B cell (primary cell): ENCODE results near the gene AGTPBP1. TPM values are rescaled to one million over a fixed set of nuclear protein-coding genes. Genes with fewer than 3 reads are reported as not detected.

Experiments
- ATAC-seq: fragments of 200-7000 bp; cut with Tn5 transposase; one replicate; pipeline ENCODE4 v1.10.0; 2021; ENCODE audit warnings: low read depth, mild to moderate bottlenecking, moderate number of reproducible peaks, moderate library complexity
- CTCF ChIA-PET: fragments of 350-600 bp; sonication (Branson Sonifier 250); formaldehyde crosslinking; loops from one replicate; lab custom pipeline; 2021; ENCODE audit warnings: antibody characterized with exemption, inconsistent platforms; lab: Charles Lee
- POLR2A ChIA-PET: fragments of 350-600 bp; sonication (Branson Sonifier 250); formaldehyde crosslinking; loops from one replicate; lab custom pipeline; 2021; ENCODE audit warnings: antibody characterized with exemption; lab: Charles Lee
- DNase-seq: peaks from one replicate; pipeline ENCODE4 v3.0.0; 2013
- H2AFZ ChIP-seq: 2 replicates; pipeline ENCODE4 v1.6.1; 2012; ENCODE audit warnings: mild to moderate bottlenecking, low read depth, low read length; ENCODE audit not compliant: insufficient read depth, poor library complexity, severe bottlenecking
- H3K27ac ChIP-seq, 2 donors: 1 replicate in 1 of 2; 2 replicates in 1 of 2; pipeline ENCODE4 v1.5.1; 2012 to 2013; ENCODE audit warnings: low read length in 2 of 2, mild to moderate bottlenecking in 2 of 2, moderate library complexity in 1 of 2
- H3K27me3 ChIP-seq, 4 experiments: fragments of 200-600 bp in 1 of 4; sonication (generic) in 1 of 4; replicated peaks in 1 of 4; 1 replicate in 2 of 4; 2 replicates in 2 of 4; pipeline versions ENCODE4 v1.6.1 to v1.7.0; 2013 to 2016; ENCODE audit warnings: low read length in 3 of 4, mild to moderate bottlenecking in 2 of 4, mixed read lengths in 1 of 4, moderate library complexity in 1 of 4; ENCODE audit not compliant: insufficient read depth in 4 of 4, control insufficient read depth in 3 of 4; ENCODE audit errors: control extremely low read depth in 1 of 4
- H3K36me3 ChIP-seq, 2 experiments: replicated peaks in 1 of 2; 1 replicate in 1 of 2; 2 replicates in 1 of 2; pipeline versions ENCODE4 v1.6.1 to v1.7.1; 2013; ENCODE audit warnings: low read length in 1 of 2; ENCODE audit not compliant: insufficient read depth in 2 of 2, control insufficient read depth in 1 of 2; ENCODE audit errors: control extremely low read depth in 1 of 2, extremely low read depth in 1 of 2
- H3K4me1 ChIP-seq, 2 donors: fragments of 200-600 bp in 1 of 2; sonication (generic) in 1 of 2; 1 replicate in 1 of 2; 2 replicates in 1 of 2; pipeline versions ENCODE4 v1.5.1 to v1.6.1; 2013 to 2017; ENCODE audit warnings: low read length in 2 of 2; ENCODE audit not compliant: control insufficient read depth in 2 of 2, insufficient read depth in 2 of 2
- H3K4me2 ChIP-seq: replicated peaks from 2 replicates; pipeline ENCODE3; 2012; ENCODE audit warnings: mild to moderate bottlenecking, low read depth, low read length; ENCODE audit not compliant: poor library complexity, severe bottlenecking
- H3K4me3 ChIP-seq, 5 experiments: fragments of 200-600 bp in 1 of 5; sonication (generic) in 1 of 5; 1 replicate in 3 of 5; 2 replicates in 2 of 5; pipeline versions ENCODE4 v1.5.1 to v1.7.0; 2011 to 2016; ENCODE audit warnings: low read length in 4 of 5, mild to moderate bottlenecking in 4 of 5, low read depth in 2 of 5, control low read depth in 1 of 5, moderate library complexity in 1 of 5; ENCODE audit not compliant: insufficient read depth in 1 of 5; ENCODE audit errors: control extremely low read depth in 1 of 5, extremely low read depth in 1 of 5
- H3K79me2 ChIP-seq: fragments of 200-600 bp; sonication (generic); one replicate; pipeline ENCODE4 v1.6.0; 2016; ENCODE audit warnings: low read length; ENCODE audit not compliant: control insufficient read depth, insufficient read depth
- H3K9ac ChIP-seq: fragments of 200-600 bp; sonication (generic); 2 replicates; pipeline ENCODE4 v1.6.1; 2017; ENCODE audit warnings: mild to moderate bottlenecking, low read length, moderate library complexity
- H3K9me3 ChIP-seq, 3 donors: one replicate each; pipeline versions ENCODE4 v1.6.1 to v1.7.1; 2013; ENCODE audit warnings: low read length in 2 of 3; ENCODE audit not compliant: control insufficient read depth in 2 of 3, insufficient read depth in 1 of 3; ENCODE audit errors: control extremely low read depth in 1 of 3
- H4K20me1 ChIP-seq: 2 replicates; pipeline ENCODE4 v1.6.0; 2012; ENCODE audit warnings: mild to moderate bottlenecking, low read length; ENCODE audit not compliant: insufficient read depth, control insufficient read depth, poor library complexity, severe bottlenecking
- H3K27ac Mint-ChIP-seq: one replicate; pipeline ENCODE4 v1.8.0; 2021; ENCODE audit warnings: mixed read lengths
- H3K27me3 Mint-ChIP-seq: one replicate; pipeline ENCODE4 v1.8.0; 2021; ENCODE audit warnings: mixed read lengths
- H3K4me1 Mint-ChIP-seq: one replicate; pipeline ENCODE4 v1.8.0; 2021; ENCODE audit warnings: mixed read lengths
- H3K4me3 Mint-ChIP-seq: one replicate; pipeline ENCODE4 v1.8.0; 2021; ENCODE audit warnings: mixed read lengths
- H3K9me3 Mint-ChIP-seq: one replicate; pipeline ENCODE4 v1.8.0; 2022; ENCODE audit warnings: mixed read lengths; ENCODE audit not compliant: insufficient read depth
- EZH2 ChIP-seq: IDR thresholded peaks from 2 replicates; pipeline ENCODE4 v1.6.1; 2012; ENCODE audit warnings: borderline replicate concordance, low read depth, mild to moderate bottlenecking, moderate library complexity, low read length; ENCODE audit not compliant: insufficient read depth, poor library complexity, severe bottlenecking
- WGBS: methylation state at CpG from one replicate; pipeline ENCODE4 v1.1.5; 2013; ENCODE audit warnings: missing lambda C conversion rate; ENCODE audit not compliant: insufficient coverage; 5-methylcytosine and 5-hydroxymethylcytosine counted together
- intact Hi-C: fragments of 100-400 bp; cut with micrococcal nuclease; formaldehyde crosslinking; loops from one replicate; pipeline ENCODE4 v1.10.0; 2022
- polyA plus RNA-seq: library from polyadenylated mRNA; depleted of rRNA; stranded (reverse); fragments of >200 nt; gene quantifications from 2 replicates; pipeline ENCODE4 v1.2.3, GENCODE V29; 2012
- total RNA-seq, 2 donors: library from RNA; stranded (reverse); fragments of 120-200 nt in 1 of 2; gene quantifications; 1 replicate in 1 of 2; 2 replicates in 1 of 2; pipeline versions ENCODE4 v1.2.3 to v1.2.4, GENCODE V29; 2013 to 2022
- TF ChIP-seq, protein P1 (sequence below): fragments of 200-600 bp; IDR thresholded peaks from one replicate; pipeline ENCODE4 v1.8.0; 2022; ENCODE audit warnings: antibody characterized with exemption, mild to moderate bottlenecking

Gene AGTPBP1
- total and polyA plus RNA-seq, 2 donors (not counting 1 experiment from before 2014, with no cell fraction given): 7.5 to 33.1 TPM

GRCh38 chr9:85688361-85688760, 53.4 kb downstream of the AGTPBP1 start:
- H3K27me3 Mint-ChIP-seq: no peaks in the 10 kb centered on the region
- ChIA-PET POLR2A (no interaction called here), CTCF (no interaction called here)
- Histone ChIP-seq H3K79me2 (no peaks in the 10 kb centered on the region), H3K27ac (no peak overlapping the region), H4K20me1 (no peaks in the 10 kb centered on the region), H3K36me3 (no peaks in the 10 kb centered on the region), H2AFZ (no peak overlapping the region), H3K27me3 (no peaks in the 10 kb centered on the region), H3K4me3 (no peak overlapping the region), H3K9me3 (no peaks in the 10 kb centered on the region), H3K4me2 (no peak overlapping the region), H3K4me1 (no peaks in the 10 kb centered on the region), H3K9ac (no peak overlapping the region)
- H3K27ac Mint-ChIP-seq: no peak overlapping the region
- DNase-seq (no peak), ATAC-seq (no peak)
- intact Hi-C loops: no loop called here
- no peak for TF ChIP-seq EZH2
- TF ChIP-seq, protein P1, sequence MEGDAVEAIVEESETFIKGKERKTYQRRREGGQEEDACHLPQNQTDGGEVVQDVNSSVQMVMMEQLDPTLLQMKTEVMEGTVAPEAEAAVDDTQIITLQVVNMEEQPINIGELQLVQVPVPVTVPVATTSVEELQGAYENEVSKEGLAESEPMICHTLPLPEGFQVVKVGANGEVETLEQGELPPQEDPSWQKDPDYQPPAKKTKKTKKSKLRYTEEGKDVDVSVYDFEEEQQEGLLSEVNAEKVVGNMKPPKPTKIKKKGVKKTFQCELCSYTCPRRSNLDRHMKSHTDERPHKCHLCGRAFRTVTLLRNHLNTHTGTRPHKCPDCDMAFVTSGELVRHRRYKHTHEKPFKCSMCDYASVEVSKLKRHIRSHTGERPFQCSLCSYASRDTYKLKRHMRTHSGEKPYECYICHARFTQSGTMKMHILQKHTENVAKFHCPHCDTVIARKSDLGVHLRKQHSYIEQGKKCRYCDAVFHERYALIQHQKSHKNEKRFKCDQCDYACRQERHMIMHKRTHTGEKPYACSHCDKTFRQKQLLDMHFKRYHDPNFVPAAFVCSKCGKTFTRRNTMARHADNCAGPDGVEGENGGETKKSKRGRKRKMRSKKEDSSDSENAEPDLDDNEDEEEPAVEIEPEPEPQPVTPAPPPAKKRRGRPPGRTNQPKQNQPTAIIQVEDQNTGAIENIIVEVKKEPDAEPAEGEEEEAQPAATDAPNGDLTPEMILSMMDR: no peak
- H3K4me1 Mint-ChIP-seq: no peaks in the 10 kb centered on the region
- H3K9me3 Mint-ChIP-seq: no peaks in the 10 kb centered on the region
- no CpG with 5 or more reads among the region's 2 CpGs for WGBS
- H3K4me3 Mint-ChIP-seq: no peak overlapping the region

DNA sequence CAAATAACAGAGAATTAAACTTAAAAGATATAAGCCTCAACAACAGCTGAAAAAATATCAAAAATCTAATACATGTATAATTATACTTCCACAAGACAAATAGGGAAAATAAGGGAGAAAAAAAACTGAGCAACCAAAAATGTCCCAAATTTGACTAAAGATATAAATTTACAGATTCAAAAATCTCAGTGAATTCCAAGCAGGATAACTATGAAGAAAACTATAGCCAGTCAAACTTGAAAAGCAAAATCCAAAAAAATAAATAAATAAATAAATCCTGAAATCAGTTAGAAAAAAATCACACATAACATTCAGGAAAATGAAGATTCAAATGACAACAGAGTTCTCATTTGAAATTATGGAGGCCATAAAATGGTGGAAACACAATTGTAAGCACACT, 56.7 kb downstream of the AGTPBP1 start:
- H3K9me3 ChIP-seq: no peaks in the 10 kb centered on the region
- H2AFZ ChIP-seq: no peak overlapping the region
- no peaks in the 10 kb centered on the region for H4K20me1 ChIP-seq
- no peak overlapping the region for H3K9ac ChIP-seq
- peaks cover 0 to 2% of the 10 kb centered on the region in 2 experiments for H3K36me3 ChIP-seq
- no peaks in the 10 kb centered on the region for H3K27me3 Mint-ChIP-seq
- H3K27me3 ChIP-seq: no peaks in the 10 kb centered on the region
- H3K27ac Mint-ChIP-seq: no peak overlapping the region
- no peak overlapping the region for H3K4me2 ChIP-seq
- CTCF ChIA-PET: no interaction called here
- no peaks in the 10 kb centered on the region for H3K79me2 ChIP-seq
- H3K9me3 Mint-ChIP-seq: no peaks in the 10 kb centered on the region
- DNase-seq (no peak), ATAC-seq (no peak)
- intact Hi-C loops: no loop called here
- no peak overlapping the region for H3K4me3 Mint-ChIP-seq
- no peaks in the 10 kb centered on the region for H3K4me1 ChIP-seq
- H3K4me3 ChIP-seq: no peak overlapping the region
- H3K4me1 Mint-ChIP-seq: no peaks in the 10 kb centered on the region
- TF ChIP-seq EZH2: no peak
- POLR2A ChIA-PET: no interaction called here
- H3K27ac ChIP-seq: no peak overlapping the region
